K562 (cell line): Measurements from ENCODE around the gene ACTN3. TPM values are rescaled to one million over a fixed set of nuclear protein-coding genes. Genes with fewer than 3 reads are reported as not detected.

Source experiments
- ETV5 ChIP-seq: sonication (generic); formaldehyde crosslinking; IDR thresholded peaks from 2 replicates; pipeline ENCODE4 v1.4.0; 2020; ENCODE audit warnings: low read depth, mild to moderate bottlenecking, missing genetic modification reagents
- GMEB1 ChIP-seq: fragments of 250-450 bp; sonication (Bioruptor Pico); IDR thresholded peaks from 2 replicates; pipeline ENCODE4 v1.4.0; 2020; ENCODE audit warnings: mild to moderate bottlenecking
- HCFC1 ChIP-seq: IDR thresholded peaks from 2 replicates; pipeline ENCODE4 v1.6.1; 2012; ENCODE audit warnings: low read depth, low read length, improper control_type of control experiment
- HDAC6 ChIP-seq: IDR thresholded peaks from 2 replicates; pipeline ENCODE4 v1.6.1; 2012; ENCODE audit warnings: low read depth, mild to moderate bottlenecking, control low read depth, inconsistent platforms, low read length, moderate library complexity
- HNRNPLL ChIP-seq: fragments of 200-400 bp; formaldehyde crosslinking; IDR thresholded peaks from 2 replicates; pipeline ENCODE4 v1.6.1; 2017; ENCODE audit warnings: low read length, low read depth, mild to moderate bottlenecking; ENCODE audit not compliant: poor library complexity, severe bottlenecking
- KAT7 ChIP-seq: sonication (generic); formaldehyde crosslinking; IDR thresholded peaks from 2 replicates; pipeline ENCODE4 v1.8.0; 2022; ENCODE audit warnings: missing genetic modification reagents, mild to moderate bottlenecking, borderline replicate concordance
- MYC ChIP-seq, 2 experiments: fragments of 250-450 bp in 1 of 2; sonication (Bioruptor Pico) in 1 of 2; IDR thresholded peaks; 2 replicates each; pipeline versions ENCODE4 v1.5.1 to v1.6.1; 2012 to 2021; ENCODE audit warnings: low read depth in 2 of 2, borderline replicate concordance in 1 of 2, improper control_type of control experiment in 1 of 2, low read length in 1 of 2, mild to moderate bottlenecking in 1 of 2, moderate library complexity in 1 of 2
- NFIC ChIP-seq: fragments of 450-650 bp; IDR thresholded peaks from 2 replicates; pipeline ENCODE4 v1.6.1; 2017; ENCODE audit warnings: mild to moderate bottlenecking, inconsistent platforms
- POLR3A ChIP-seq: IDR thresholded peaks from 2 replicates; pipeline ENCODE4 v1.6.1; 2011; ENCODE audit warnings: borderline replicate concordance, mild to moderate bottlenecking, moderate library complexity; ENCODE audit not compliant: insufficient read length, insufficient read depth; ENCODE audit errors: extremely low read depth
- SREBF2 ChIP-seq: sonication (generic); formaldehyde crosslinking; IDR thresholded peaks from 2 replicates; pipeline ENCODE4 v1.4.0; 2020; ENCODE audit warnings: mild to moderate bottlenecking, missing genetic modification reagents
- TAF15 ChIP-seq: fragments of 200-400 bp; formaldehyde crosslinking; IDR thresholded peaks from 2 replicates; pipeline ENCODE4 v1.6.1; 2017; ENCODE audit warnings: mild to moderate bottlenecking, low read depth, low read length, moderate library complexity
- ZNF407 ChIP-seq: fragments of 450-650 bp; IDR thresholded peaks from 2 replicates; pipeline ENCODE4 v1.6.1; 2016; ENCODE audit warnings: low read depth
- ZNF518B ChIP-seq: fragments of 250-450 bp; sonication (Bioruptor Pico); IDR thresholded peaks from 2 replicates; pipeline ENCODE4 v1.5.0; 2021; ENCODE audit warnings: mild to moderate bottlenecking, moderate library complexity
- polyA plus RNA-seq, 8 experiments: library from polyadenylated mRNA; depleted of rRNA in 4 of 8; stranded (reverse) in 5 of 8; unstranded in 3 of 8; fragments of >200 nt; fragmentation: Nextera tagmentation in 2 of 8; fragmentation: Illumina TruSeq in 1 of 8; extraction: Ambion mirVana in 2 of 8; extraction: Trizol in 1 of 8; gene quantifications; 2 replicates each; pipeline versions ENCODE4 v1.2.1 to v1.2.3, GENCODE V29; 2011 to 2014; ENCODE audit warnings: inconsistent platforms in 1 of 8, missing spikeins in 1 of 8
- total RNA-seq, 7 experiments: library from RNA; depleted of rRNA in 6 of 7; stranded (reverse); fragments of >200 nt in 6 of 7; fragmentation: Illumina TruSeq in 2 of 7; extraction: Trizol in 2 of 7; gene quantifications; 2 replicates each; pipeline versions ENCODE4 v1.2.1 to v1.2.3, GENCODE V29; 2011 to 2021; ENCODE audit warnings: low replicate concordance in 1 of 7

Gene ACTN3
- total and polyA plus RNA-seq, 9 of the 15 experiments (the other 6 are each of a cell fraction or from before 2014, with no cell fraction given): not detected

GRCh38 chr11:66546368-66546965 lies at the start of gene ACTN3 (continued):
- TF ChIP-seq ZNF518B (CRISPR knock-in tag) (no peak), HNRNPLL (no peak), GMEB1 (CRISPR knock-in tag) (no peak), MYC (IDR thresholded peaks at IDR 0.05; ENCODE audit: low read depth, low read length) (no peak), MYC (CRISPR knock-in tag; IDR thresholded peaks at IDR 0.05; ENCODE audit: borderline replicate concordance, low read depth) (peak; percentile 45; the same call in 1 of the 2 replicates), ETV5 (no peak), POLR3A (no peak), NFIC (no peak), HCFC1 (no peak), HDAC6 (no peak), ZNF407 (no peak), SREBF2 (CRISPR knock-in tag) (no peak), TAF15 (no peak), KAT7 (CRISPR knock-in tag) (0 out of 2 replicates have a peak, but pooled peaks have one; percentile 16)
